NCI-H345 treated with DMSO at 0.1 percent for 48 hours (cell line): ENCODE results near the gene MRPS33.
A peak's percentile ranks its signal among the peaks of the same experiment; 100 is the strongest.
"Not testable (repeated sequence)": the region's sequence is repeated elsewhere in the genome, so short reads cannot be mapped to it uniquely, and the experiment has no call there.

ENCODE experiments used
- DNase-seq: peaks from one replicate; lab custom pipeline; 2025; ENCODE audit not compliant: unreplicated experiment; lab: John Stamatoyannopoulos, UW

The MRPS33 gene

GRCh38 chr7:141014524-141015395, at the start of gene MRPS33:
Gene MRPS33 (minus strand): TSS chr7:141014952. CDS start chr7:141010633, 4,319 bp downstream.
- DNase-seq, result peak; percentile 94

- DNase-seq, result no peak
These were observed 43.0 kb upstream of the MRPS33 start for GRCh38 chr7:141057788-141058187.

- no peak for DNase-seq
These were observed 40.4 kb upstream of the MRPS33 start for GRCh38 chr7:141055146-141055545.

GRCh38 chr7:141053626-141054025, 38.9 kb upstream of the MRPS33 start:
- no peak for DNase-seq

- no peak for DNase-seq
These were observed 31.3 kb upstream of the MRPS33 start for GRCh38 chr7:141045842-141046620.

GRCh38 chr7:141045126-141045841, 30.5 kb upstream of the MRPS33 start:
- DNase-seq, result no peak

- no peak for DNase-seq
These were observed 28.9 kb upstream of the MRPS33 start for GRCh38 chr7:141043616-141044015.

GRCh38 chr7:141042222-141043193, 27.8 kb upstream of the MRPS33 start:
- DNase-seq, result no peak

GRCh38 chr7:141039376-141039775, 24.6 kb upstream of the MRPS33 start:
- no peak for DNase-seq

- not testable (repeated sequence) for DNase-seq
These were observed 23.3 kb upstream of the MRPS33 start for GRCh38 chr7:141038100-141038499.

- not testable (repeated sequence) for DNase-seq
These were observed 18.0 kb upstream of the MRPS33 start for GRCh38 chr7:141032539-141033323.

GRCh38 chr7:141028767-141029166, 14.0 kb upstream of the MRPS33 start:
- DNase-seq, result no peak

GRCh38 chr7:141027043-141027442, 12.3 kb upstream of the MRPS33 start:
- no peak for DNase-seq

- no peak for DNase-seq
These were observed 9.9 kb upstream of the MRPS33 start for GRCh38 chr7:141024668-141025067.

GRCh38 chr7:141023295-141023694, 8.5 kb upstream of the MRPS33 start:
- DNase-seq, result no peak

- DNase-seq, result no peak
These were observed 2.8 kb upstream of the MRPS33 start for GRCh38 chr7:141017555-141017954.

GRCh38 chr7:141016349-141016748, 1.6 kb upstream of the MRPS33 start:
- DNase-seq, result no peak

- no peak for DNase-seq
These were observed 628 bp downstream of the MRPS33 start for GRCh38 chr7:141014125-141014523.

- no peak for DNase-seq
These were observed 1.4 kb downstream of the MRPS33 start for GRCh38 chr7:141013345-141013715.
